HL-60/S4 treated with retinoic acid at 250 ng/mL for 4 days and 3 days (cell line): ENCODE results near the gene PEAK3.

ENCODE experiments used
- in situ Hi-C: fragments of 300-500 bp; cut with MboI; formaldehyde crosslinking; loops from 2 replicates; pipeline ENCODE4 v1.7.0; 2022; ENCODE audit warnings: low sequenced_read_pairs

Gene PEAK3

GRCh38 chr19:2273356-2274184 lies 8.4 kb downstream of the PEAK3 start:
- in situ Hi-C loops: no loop called here

- in situ Hi-C loops: no loop called here
Measured at GRCh38 chr19:2271234-2272103, 10.5 kb downstream of the PEAK3 start.

GRCh38 chr19:2270423-2271233 lies 11.3 kb downstream of the PEAK3 start:
- in situ Hi-C loops: no loop called here

- in situ Hi-C loops: no loop called here
Measured at GRCh38 chr19:2270157-2270422, 11.9 kb downstream of the PEAK3 start.

GRCh38 chr19:2269244-2270156 lies 12.5 kb downstream of the PEAK3 start:
- in situ Hi-C loops: no loop called here

- in situ Hi-C loops: no loop called here
Measured at GRCh38 chr19:2268861-2269243, 13.1 kb downstream of the PEAK3 start.

GRCh38 chr19:2268480-2268830 lies 13.5 kb downstream of the PEAK3 start:
- in situ Hi-C loops: no loop called here

GRCh38 chr19:2266183-2266993 lies 15.6 kb downstream of the PEAK3 start:
- in situ Hi-C loops: no loop called here

GRCh38 chr19:2261438-2262172 lies 20.4 kb downstream of the PEAK3 start:
- in situ Hi-C loops: no loop called here

- in situ Hi-C loops: no loop called here
Measured at GRCh38 chr19:2260341-2260805, 21.6 kb downstream of the PEAK3 start.

GRCh38 chr19:2259336-2259735 lies 22.6 kb downstream of the PEAK3 start:
- in situ Hi-C loops: no loop called here

GRCh38 chr19:2255982-2256685 lies 25.8 kb downstream of the PEAK3 start, which contains the start of gene JSRP1:
JSRP1 (minus strand) TSS chr19:2256417; CDS start chr19:2255314, 1,103 bp downstream.
- in situ Hi-C loops: no loop called here

GRCh38 chr19:2255112-2255845 lies 26.7 kb downstream of the PEAK3 start:
- in situ Hi-C loops: no loop called here

- in situ Hi-C loops: no loop called here
Measured at GRCh38 chr19:2254064-2254872, 27.7 kb downstream of the PEAK3 start.

- in situ Hi-C loops: no loop called here
Measured at GRCh38 chr19:2253106-2254063, 28.6 kb downstream of the PEAK3 start.

GRCh38 chr19:2252797-2253105 lies 29.2 kb downstream of the PEAK3 start:
- in situ Hi-C loops: no loop called here
